ENCODE measurements around the gene ATP8B3.

ATP8B3 gene

DNA sequence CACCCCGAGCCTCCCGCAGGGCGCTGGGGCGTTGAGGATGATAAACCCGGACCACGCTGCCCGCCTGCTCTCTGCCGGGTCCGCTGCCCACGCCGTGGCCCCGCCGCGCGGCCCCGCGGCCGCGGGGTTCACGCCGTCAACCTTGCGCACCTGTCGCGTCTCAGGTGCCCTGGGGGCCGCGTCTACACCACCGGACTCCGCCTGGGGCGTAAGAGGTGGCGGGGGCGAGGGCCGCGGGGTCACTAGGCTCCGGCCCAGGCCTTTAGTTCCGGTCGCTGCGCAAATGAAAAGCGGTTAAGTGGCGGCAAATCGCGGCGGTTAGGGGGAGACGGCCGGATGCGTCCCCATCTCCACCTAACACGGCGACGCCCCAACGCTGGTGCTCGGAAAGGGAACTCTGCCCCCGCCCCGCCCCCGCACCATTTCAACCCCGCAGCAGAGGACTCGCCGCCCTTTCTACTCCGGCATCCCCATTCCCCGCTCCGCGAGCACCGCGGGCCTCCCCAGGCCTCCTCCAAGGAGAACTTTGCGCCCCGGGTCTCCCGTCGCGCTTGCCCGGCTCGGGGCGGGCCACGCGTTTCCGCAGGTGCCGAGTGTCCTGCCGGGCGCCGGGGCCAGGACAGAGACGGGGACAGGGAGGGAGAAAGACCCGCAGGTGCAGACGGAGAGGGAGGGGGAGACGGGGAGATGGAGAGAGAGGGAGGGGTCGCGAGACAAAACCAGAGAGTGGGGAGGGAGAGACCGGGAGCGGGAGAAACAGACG lies 54.4 kb downstream of the ATP8B3 start:
- TF ChIP-seq, protein P1, sequence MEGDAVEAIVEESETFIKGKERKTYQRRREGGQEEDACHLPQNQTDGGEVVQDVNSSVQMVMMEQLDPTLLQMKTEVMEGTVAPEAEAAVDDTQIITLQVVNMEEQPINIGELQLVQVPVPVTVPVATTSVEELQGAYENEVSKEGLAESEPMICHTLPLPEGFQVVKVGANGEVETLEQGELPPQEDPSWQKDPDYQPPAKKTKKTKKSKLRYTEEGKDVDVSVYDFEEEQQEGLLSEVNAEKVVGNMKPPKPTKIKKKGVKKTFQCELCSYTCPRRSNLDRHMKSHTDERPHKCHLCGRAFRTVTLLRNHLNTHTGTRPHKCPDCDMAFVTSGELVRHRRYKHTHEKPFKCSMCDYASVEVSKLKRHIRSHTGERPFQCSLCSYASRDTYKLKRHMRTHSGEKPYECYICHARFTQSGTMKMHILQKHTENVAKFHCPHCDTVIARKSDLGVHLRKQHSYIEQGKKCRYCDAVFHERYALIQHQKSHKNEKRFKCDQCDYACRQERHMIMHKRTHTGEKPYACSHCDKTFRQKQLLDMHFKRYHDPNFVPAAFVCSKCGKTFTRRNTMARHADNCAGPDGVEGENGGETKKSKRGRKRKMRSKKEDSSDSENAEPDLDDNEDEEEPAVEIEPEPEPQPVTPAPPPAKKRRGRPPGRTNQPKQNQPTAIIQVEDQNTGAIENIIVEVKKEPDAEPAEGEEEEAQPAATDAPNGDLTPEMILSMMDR (IDR thresholded peaks at IDR 0.05; ENCODE audit: low read depth, low read length) = no peak
- DNase-seq (ENCODE audit: low read depth in 2 of 2) = no peak
- no peak overlapping the region for H3K4me3 ChIP-seq (replicated peaks in 1 of 2; ENCODE audit: low read depth in 2 of 2, low read length in 2 of 2)

DNA sequence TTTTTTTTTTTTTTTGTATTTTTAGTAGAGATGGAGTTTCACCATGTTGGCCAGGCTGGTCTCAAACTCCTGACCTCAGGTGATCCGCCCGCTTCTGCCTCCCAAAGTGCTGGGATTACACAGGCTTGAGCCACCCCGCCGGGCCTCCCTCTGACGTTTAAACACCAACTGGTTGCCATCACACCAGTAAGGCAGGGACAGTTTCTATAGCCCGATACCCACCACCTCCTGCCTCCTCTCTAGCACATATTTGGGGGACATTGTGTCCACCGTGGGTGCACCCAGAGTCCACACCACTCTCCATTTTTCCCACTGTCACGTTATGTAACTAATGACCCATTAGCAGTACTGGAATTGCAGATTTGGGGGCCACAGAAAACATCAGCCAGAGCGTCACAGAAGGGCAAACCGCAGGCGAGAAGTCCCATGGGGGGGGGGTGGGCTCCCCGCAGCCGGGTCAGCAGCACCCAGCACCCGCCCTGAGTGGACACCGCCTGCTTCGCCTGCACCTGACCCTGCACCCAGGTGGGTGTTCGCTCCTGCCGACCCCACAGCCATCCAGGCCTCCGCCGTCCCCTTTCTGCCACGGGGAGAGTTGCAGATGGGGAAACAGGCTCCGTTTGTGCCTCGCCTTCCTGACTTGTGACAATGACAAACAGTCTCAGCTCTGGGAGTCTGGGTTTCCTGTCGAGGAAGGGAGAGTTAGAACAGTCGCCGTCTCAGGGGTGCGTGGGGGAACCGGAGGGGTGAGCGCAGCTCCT lies 55.2 kb downstream of the ATP8B3 start:
- no peak overlapping the region for H3K4me3 ChIP-seq (replicated peaks in 1 of 2; ENCODE audit: low read depth in 2 of 2, low read length in 2 of 2)
- TF ChIP-seq, protein P1 (IDR thresholded peaks at IDR 0.05; ENCODE audit: low read depth, low read length) = no peak
- DNase-seq (ENCODE audit: low read depth in 2 of 2) = no peak

DNA sequence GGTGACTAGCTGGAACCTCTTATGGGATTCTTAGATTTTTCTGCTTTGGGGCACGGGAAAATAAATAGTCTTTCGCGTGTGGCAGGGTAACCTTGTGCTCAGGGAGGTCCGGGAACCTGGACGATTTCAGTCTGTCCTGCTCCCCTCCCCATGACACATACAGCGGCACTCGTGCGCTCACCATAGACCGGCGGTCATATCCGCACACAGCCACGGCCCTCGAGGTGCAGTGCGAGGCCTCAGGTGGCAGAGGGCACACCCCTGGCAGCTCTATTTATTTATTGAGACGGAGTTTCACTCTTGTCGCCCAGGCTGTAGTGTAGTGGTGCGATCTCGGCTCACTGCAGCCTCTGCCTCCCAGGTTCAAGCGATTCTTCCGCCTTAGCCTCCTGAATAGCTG lies 55.8 kb downstream of the ATP8B3 start:
- H3K4me3 ChIP-seq (replicated peaks in 1 of 2; ENCODE audit: low read depth in 2 of 2, low read length in 2 of 2) = no peak overlapping the region
- DNase-seq (ENCODE audit: low read depth in 2 of 2) = no peak
- TF ChIP-seq, protein P1 (IDR thresholded peaks at IDR 0.05; ENCODE audit: low read depth, low read length) = no peak

DNA sequence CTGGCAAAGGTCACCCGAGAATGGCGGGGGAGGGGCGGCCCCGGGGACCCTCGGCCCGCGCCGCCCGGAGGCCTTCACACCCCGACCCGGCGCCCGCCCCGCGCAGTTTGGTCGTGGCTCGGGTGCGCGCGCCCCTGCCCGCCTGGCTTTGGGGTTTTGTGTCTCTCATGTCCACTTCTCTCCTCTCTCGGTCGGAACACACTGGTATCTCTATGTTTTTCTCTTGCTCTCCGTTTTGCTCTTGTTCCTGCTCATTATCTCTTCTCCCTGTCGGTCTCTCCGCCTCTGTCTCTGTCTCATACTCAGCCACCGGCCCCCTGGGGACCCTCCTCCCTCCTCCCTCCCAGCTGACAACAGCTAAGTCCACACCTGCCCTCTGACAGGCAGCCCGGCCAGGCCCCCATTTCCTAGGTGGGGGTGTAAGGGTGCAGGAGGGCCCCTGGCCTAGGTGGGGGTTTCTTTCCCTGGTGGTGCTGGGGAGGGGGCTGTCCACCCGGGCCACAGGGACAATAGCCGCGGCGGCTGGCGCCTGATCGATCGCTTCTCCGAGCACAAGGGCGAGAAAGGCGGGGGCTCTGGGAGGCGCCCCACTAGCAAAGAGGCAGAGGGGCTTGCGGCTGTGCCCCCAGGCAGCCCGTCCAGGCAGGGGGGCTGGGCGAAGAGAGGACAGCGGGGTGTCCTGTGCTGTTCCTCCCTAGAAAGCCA lies 56.5 kb downstream of the ATP8B3 start:
- TF ChIP-seq, protein P1 (IDR thresholded peaks at IDR 0.05; ENCODE audit: low read depth, low read length) = no peak
- H3K4me3 ChIP-seq (replicated peaks in 1 of 2; ENCODE audit: low read depth in 2 of 2, low read length in 2 of 2) = no peak overlapping the region
- DNase-seq (ENCODE audit: low read depth in 2 of 2) = no peak

DNA sequence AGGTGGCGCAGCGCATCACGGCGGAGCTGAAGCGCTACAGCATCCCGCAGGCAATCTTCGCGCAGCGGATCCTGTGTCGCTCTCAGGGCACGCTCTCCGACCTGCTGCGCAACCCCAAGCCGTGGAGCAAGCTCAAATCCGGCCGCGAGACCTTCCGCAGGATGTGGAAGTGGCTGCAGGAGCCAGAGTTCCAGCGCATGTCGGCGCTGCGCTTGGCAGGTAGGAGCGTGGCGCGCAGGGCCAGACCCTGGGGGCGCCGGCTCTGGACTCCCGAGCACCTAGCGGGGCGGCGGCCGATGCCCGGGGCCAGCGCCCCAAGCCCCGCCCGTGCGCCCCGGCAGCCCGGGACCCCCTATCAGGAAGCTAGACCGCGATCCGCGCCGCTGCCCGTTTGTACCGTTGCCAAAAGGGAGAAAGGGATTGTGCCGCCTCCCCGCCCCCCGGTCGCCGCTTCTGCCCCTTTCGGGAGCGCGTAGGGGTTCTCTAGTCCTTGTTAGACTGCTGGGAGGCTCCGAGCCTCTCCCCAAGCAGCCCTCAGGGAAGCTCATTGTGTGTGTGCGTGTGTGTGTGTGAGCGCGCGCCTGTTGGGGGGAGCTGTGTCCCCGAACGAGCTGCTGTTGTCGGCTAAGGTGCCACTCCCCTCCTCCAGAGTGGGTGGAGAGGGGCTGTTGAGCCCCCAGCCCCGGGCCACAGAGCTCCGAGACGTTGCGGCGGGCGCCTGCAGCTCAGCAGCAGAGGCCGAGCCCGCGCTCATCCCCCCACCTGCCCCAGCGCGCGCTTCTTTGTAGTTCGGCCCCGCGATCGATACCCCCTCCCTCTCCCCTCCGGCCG lies 57.2 kb downstream of the ATP8B3 start:
- no peak overlapping the region for H3K4me3 ChIP-seq (replicated peaks in 1 of 2; ENCODE audit: low read depth in 2 of 2, low read length in 2 of 2)
- DNase-seq (ENCODE audit: low read depth in 2 of 2) = peak in 1 of 2 donors; percentile 28
- TF ChIP-seq, protein P1 (IDR thresholded peaks at IDR 0.05; ENCODE audit: low read depth, low read length) = no peak

DNA sequence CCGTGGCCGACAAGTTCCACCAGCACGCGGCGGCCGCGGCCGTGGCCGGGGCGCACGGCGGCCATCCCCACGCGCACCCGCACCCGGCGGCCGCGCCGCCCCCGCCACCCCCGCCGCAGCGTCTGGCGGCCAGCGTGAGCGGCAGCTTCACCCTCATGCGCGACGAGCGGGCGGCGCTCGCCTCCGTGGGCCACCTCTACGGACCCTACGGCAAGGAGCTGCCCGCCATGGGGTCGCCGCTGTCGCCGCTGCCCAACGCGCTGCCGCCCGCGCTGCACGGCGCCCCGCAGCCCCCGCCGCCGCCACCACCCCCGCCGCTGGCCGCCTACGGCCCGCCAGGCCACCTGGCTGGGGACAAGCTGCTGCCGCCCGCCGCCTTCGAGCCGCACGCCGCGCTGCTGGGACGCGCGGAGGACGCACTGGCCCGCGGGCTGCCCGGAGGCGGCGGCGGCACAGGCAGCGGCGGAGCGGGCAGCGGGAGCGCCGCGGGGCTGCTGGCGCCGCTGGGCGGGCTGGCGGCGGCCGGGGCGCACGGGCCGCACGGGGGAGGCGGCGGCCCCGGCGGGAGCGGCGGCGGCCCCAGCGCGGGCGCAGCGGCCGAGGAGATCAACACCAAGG lies 57.9 kb downstream of the ATP8B3 start:
- H3K4me3 ChIP-seq (replicated peaks in 1 of 2; ENCODE audit: low read depth in 2 of 2, low read length in 2 of 2) = no peak overlapping the region
- DNase-seq (ENCODE audit: low read depth in 2 of 2) = no peak
- TF ChIP-seq, protein P1 (IDR thresholded peaks at IDR 0.05; ENCODE audit: low read depth, low read length) = no peak
